LoVo (cell line): ENCODE data around the gene NPFFR1.
A peak's percentile ranks its signal among the peaks of the same experiment; 100 is the strongest.

ENCODE experiments used
- DNase-seq: peaks from one replicate; pipeline ENCODE4 v3.0.0-alpha.2; 2016; ENCODE audit warnings: low spot score

NPFFR1 gene

DNA sequence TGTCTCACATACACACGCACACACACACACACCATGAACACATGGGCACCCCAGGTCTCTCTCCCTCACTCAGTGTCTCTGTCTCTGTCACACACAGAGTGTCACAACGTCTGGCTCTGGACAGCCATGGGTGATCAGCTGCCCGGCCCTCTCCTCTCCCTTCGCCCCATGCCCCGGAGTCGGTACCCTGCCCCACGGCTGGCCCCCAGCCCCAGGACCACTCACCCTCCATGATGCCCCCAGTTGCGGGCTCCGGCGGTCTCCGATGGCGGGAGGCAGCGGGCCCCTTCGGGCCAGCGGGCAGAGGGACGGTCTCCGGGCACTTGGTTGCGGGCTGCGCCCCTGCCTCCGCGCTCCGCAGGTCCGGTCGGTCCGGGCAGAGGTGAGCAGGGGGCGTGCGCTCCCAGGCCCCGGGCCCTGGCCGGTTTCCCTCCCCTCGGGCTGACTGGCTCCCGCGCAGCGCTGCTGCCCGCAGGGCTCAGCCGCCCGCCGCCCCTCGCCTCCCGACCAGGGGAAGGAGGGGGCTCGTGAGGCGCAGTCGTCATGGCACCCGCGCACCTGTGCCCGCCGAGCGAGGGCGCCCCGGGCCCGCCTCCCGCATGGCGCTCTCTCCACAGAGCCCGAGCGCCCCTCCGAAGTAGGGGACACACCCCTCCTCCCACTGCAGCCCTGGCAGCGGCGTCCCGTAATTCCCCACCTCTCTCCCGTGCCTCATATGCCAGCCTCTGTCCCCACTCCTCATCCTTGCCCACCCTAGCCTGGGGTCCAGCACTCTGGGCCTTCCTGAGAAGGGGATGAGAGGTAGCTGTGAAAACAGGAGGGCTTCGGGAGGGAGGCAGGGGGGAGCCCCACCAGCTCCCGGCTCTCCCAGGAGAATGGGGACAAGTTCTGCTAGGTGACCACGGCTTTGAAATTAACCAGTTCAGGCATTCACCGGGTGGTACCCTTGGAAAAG lies at the start of gene NPFFR1:
TSS of gene NPFFR1 (minus strand) at position 560 of the 955 bp plus-strand sequence. CDS start at position 232, 328 bp downstream.
- DNase-seq: no peak

DNA sequence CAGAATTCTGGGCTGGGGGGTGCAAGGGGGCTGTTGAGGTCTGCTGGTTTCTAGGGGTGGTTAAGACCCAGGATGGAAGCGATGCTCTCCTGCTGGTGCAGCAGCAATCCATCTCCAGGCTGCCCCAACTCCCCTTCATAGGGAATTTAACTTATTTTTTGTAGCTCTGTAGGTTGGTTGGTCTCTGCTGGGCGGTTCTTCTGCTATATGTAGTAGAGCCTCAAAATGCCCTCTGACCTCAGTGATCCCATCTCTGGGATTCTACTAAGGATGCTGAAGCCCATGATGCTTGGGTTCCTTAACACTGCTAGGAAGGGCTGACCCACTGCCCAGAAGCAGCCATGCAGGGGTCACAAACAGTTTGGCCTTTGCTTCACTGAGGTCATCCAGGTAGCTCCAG lies 49.5 kb upstream of the NPFFR1 start:
- DNase-seq: no peak

DNA sequence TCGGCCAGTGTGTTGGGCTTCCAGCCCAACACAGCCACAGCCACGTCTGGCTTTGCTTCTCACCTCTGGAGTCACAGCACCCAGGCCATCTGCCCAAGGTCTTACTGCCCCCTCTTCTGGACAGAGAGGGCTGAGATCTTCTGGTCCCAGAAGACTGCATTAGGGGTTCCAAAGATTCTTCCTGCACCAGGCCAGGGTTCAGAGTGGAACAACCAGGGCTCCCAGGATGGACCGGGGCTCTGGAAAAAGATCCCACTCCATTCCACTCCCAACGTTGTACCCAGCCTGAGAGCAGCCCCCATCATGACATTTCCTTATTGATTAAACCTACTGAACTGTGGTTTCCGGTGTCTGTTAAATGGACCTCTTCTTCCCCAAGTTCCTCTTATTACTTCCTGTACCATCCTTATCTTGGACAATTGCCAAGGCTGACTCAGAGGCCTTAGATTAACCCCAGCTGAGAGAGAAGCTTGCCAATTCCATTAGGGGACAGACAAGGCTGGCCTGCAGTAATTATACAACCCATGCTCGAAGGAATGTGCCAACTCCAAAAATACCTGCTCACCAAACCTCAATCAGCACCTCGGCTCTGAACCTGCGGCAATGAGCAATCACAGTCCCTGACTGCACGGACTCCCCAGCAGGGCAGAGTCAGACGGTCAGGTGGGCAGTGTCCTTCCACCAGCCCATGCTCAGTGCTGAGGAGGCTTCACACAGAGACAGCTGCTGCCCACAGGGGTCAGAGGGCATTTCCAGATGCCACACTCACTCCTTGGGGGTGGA lies 47.9 kb upstream of the NPFFR1 start:
- peak; percentile 88 for DNase-seq

DNA sequence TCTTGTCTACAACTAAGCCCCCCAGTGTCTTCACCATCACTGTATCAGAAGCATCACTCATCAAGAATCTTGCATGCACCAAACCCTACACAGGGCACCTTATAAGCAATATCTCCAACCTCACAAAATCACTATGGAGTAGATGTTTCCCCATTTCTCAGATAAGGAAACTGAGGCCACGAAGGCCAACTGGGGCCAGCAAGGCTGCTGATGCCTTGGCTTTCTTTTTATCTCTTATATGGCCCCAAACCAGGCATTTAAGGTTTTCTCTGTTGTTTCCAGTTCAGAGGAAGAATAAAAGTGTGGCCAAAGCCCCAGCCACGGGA lies 47.3 kb upstream of the NPFFR1 start:
- DNase-seq: no peak

GRCh38 chr10:70330671-70331070 lies 46.9 kb upstream of the NPFFR1 start:
- no peak for DNase-seq

GRCh38 chr10:70328967-70329366 lies 45.2 kb upstream of the NPFFR1 start:
- DNase-seq: no peak

DNA sequence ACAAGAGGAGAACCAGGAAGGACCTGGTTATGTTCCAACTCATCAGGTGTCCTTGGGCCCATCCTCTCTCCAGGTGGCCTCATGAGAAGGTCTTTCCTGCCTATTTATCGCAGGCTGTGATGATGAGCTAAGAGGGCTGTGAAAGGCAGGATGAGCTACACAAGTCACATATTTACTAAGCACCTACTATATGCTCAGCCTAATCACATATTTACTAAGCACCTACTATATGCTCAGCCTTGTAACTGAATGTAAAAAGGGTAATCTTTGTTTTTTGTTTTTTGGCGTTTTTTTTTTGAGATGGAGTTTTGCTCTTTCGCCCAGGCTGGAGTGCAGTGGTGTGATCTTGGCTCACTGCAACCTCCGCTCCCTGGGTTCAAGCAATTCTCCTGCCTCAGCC lies 44.2 kb upstream of the NPFFR1 start:
- DNase-seq: no peak

DNA sequence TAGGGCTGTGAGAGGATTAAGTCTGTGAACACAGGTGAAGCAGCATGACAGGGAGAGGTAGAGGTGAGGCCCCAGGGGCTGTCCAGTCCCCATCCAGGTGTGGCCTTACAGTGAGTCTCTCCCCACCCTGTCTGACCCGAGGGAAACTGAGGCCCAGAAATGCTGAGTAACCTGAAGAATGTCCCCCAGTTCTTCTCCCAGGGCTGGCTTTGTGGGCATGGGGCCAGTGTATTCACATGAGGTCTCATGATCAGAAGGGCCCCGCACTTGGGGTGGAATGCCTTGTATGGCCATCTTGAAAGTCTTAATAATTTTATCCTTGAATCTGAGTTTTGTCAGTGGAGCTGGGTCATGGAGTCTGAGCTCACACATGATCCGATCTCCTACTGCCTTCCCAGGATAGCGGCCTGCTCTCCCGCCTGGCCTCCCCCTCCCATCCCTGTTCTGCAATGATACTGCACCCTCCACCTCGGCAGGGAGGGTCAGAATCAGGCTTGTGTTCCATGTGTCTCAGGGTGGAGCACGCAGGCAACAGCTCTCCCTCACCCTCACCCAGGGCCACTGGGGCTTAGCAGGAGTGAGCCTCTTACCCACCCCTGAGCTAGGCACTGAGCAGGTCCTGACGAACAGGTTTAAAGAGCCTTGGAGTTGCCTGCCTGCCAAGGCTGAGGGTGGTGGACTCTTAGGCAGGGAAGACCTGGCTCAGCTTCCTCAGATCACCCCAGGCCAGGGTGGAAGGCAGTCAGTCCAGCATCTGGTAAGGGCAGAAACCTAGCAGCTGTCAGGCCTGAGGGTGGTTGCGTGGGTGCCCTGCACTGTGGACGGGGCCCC lies 41.4 kb upstream of the NPFFR1 start:
- no peak for DNase-seq

GRCh38 chr10:70324339-70324861 lies 40.6 kb upstream of the NPFFR1 start:
- DNase-seq: no peak

- no peak for DNase-seq
Observed at GRCh38 chr10:70323697-70324338, 40.0 kb upstream of the NPFFR1 start.

DNA sequence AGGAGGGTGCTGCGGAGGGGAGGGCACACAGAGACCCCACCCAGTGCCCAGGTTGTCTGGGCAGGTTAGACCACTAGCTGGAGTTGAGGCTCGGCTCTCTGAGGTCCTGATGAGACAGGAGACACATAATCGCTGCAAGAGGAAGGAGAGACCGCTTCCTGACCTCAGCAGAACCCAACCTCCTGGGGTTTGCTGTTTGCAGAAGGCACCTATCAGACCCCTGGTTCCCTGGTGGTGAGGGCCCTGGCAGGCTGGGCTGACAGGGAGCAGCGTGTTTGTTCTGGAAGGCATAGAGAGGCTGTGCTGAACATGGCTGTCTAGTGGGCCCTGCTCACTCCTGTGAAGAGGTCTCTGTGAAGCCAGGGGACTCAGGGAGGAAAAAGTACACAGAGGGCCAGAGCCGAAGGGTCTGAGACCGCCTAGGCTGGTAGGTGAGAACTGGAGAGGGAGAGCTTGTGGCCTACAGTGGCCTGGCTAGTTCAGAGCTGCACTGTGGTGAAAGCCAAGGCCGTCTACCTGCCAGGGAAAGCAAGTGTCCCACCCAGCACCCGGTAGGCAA lies 39.4 kb upstream of the NPFFR1 start:
- no peak for DNase-seq

GRCh38 chr10:70321897-70322890 lies 38.4 kb upstream of the NPFFR1 start:
- DNase-seq: no peak

DNA sequence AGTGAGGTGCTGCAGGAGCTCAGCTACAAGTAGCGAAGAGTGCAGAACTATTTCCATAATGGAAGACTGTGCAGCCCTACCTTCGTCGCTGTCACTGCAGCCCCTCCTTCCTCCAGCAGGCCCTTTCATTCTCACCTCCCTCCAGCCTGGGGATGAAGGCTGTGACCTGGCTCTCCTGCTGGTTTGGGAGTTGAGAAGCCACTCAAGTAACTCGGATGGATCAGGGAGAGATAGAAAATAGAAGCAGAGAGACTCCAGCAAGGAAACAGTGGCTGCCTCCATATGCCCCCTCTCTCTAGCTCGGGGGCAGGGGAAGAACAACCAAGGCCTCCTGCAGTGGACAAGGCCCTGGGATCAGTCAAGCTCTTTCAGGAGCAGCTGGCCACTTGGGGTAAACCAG lies 37.4 kb upstream of the NPFFR1 start:
- DNase-seq: no peak

DNA sequence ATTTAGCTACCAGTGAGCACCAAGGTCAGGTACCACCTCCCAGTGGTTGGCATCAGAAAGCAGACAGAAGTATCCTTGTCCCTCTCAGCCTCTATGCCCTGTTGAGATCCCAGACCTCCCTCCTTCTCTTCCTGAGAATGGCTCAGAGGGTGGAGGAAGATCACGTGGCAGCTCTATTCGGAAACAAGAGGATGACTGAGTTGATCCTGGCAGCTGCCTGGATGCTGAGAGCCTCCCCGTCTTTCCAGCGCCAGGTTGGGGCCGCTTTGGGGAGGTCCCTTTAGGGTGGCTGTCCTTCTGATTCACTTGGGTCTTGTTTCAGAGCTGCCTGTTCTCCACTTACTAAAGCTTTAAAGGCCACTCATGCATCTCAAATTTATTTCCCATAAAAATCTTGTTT lies 36.9 kb upstream of the NPFFR1 start:
- DNase-seq: no peak

GRCh38 chr10:70319824-70320223 lies 36.0 kb upstream of the NPFFR1 start:
- no peak for DNase-seq

DNA sequence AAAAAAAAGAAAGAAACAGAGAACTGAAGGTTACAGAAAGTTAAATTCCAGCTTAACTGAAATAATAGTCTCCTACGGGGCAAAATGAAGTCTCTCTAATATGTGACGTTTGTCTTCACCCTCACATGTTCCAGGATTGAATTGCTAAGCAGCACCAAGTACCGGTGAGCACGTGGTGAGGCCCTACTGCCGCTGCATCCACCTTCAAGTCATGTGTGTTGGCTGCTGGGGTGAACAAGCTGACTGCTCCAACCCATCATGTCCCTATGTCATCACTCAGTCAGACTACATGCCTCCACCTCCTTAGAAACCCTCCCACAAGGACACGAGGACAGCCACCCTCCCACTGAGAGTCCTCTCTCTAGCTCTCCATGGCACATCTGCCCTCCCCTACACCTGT lies 35.4 kb upstream of the NPFFR1 start:
- DNase-seq: no peak

DNA sequence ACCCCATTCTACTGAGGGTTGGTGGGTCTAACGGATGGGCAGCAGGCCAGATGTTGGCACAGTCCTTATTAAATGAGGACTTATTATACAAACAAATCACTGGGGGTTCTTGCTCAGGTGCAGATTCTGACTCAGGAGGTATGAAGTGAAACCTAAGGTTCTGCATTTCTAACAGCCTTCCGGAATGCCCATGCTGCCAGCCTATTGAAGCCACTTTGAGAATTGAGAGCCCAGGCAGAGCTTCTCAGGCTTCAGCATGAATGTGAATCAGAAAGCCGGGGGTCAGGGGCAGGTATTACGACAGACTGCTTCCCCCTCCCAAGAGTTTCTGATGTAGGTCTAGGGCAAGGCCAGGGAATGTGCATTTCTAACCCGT lies 34.1 kb upstream of the NPFFR1 start:
- DNase-seq: no peak

DNA sequence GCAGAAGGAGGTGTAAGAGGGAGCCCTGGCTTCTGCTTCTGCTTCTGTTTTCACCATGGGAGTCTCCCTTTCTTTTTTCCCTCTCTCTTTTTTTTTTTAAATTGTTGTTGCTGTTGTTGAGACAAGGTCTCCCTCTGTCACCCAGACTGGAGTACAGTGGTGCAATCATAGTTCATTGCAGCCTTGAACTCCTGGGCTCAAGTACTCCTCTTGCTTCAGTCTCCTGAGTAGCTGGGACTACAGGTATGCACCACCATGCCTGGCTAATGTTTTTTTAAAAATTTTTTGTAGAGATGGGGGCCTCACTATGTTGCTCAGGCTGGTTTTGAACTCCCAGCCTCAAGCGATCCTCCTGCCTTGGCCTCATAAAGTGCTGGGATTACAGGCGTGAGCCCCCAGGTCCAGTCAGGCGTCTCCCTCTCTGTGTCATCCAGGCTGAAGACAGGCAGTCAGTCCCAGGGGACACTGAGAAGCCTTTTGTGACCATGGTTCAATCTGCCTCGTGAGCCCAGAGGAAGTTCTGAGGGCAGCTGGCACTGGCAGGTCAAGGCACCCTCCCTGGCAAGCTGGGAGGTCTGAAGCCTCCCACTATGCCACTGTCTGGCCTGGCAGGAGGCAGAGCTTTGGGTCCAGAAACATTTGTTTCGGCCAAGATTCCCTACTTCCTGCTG lies 33.6 kb upstream of the NPFFR1 start:
- no peak for DNase-seq

DNA sequence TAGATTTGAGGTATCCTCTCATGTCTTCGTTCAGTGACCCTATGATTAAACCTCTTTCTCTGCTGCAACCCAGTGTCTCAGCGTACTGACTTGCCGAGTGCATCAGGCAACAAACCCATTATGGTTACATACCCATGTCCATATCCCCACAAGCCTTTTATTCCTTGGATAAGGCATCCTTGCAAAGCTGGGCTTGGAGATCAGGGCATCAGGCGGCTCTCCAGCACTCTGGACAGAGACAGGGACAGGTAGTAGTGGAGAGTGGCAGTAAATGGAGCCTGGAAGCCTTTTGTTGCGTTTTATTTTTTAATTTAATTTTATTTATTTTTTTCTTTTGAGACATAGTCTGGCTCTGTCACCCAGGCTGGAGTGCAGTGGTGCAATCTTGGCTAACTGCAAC lies 32.0 kb upstream of the NPFFR1 start:
- DNase-seq: no peak

DNA sequence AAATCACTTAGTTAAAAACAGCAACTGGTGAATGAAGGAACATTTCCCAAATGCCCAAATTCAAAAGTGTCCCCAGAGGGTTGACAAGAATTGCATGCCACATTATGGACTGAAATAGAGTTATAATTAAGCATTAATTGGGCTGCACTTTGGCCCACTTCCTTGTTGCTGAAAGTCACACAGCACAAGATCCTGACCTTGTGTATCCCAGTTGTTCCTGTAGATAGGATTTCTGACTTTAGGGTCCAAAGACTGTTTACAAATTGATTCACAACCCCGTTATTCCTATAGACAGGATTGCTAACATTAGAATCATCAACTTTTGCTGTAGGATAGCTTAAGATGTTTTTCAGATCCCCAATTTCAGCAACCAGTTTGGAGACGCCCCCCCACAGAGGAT lies 31.5 kb upstream of the NPFFR1 start:
- no peak for DNase-seq
